GM06990 (cell line): ENCODE results near the gene EIF4EBP2.

Source experiments
- DNase-seq: peaks from one replicate; pipeline ENCODE4 v3.0.0-alpha.2; 2011; ENCODE audit not compliant: insufficient read length; ENCODE audit errors: extremely low read depth
- H3K27me3 ChIP-seq: replicated peaks from 2 replicates; pipeline ENCODE4 v1.6.0; 2011; ENCODE audit warnings: low read length; ENCODE audit not compliant: control insufficient read depth, insufficient read depth
- H3K36me3 ChIP-seq: 2 replicates; pipeline ENCODE4 v1.5.1; 2011; ENCODE audit warnings: low read length; ENCODE audit not compliant: control insufficient read depth, insufficient read depth
- H3K4me3 ChIP-seq: replicated peaks from 2 replicates; pipeline ENCODE4 v1.5.1; 2011; ENCODE audit warnings: low read depth, mild to moderate bottlenecking, control low read depth, low read length
- TF ChIP-seq, protein P1 (sequence below): IDR thresholded peaks from 2 replicates; pipeline ENCODE4 v1.5.1; 2011; ENCODE audit warnings: low read length, control low read depth, mild to moderate bottlenecking, inconsistent platforms; ENCODE audit not compliant: insufficient read depth, poor library complexity, severe bottlenecking

The EIF4EBP2 gene

DNA sequence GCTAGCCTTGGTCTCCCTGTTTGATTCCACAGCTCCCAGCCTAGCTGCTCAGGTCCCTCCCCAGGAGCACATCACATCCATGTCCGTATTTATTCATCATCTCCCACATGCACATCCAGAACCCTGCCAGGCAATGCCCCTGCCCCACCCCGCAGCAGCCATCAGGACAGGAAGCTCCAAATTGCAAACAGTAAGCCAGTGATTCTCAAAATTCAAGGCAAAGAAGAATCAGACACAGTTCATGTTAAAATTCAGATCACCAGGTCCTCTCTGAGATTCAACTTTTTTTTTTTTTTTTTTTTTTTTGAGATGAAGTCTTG is 39.2 kb upstream of the EIF4EBP2 start:
- H3K27me3 ChIP-seq: no peaks in the 10 kb centered on the region
- no peak for DNase-seq
- H3K36me3 ChIP-seq: no peaks in the 10 kb centered on the region
- TF ChIP-seq, protein P1, sequence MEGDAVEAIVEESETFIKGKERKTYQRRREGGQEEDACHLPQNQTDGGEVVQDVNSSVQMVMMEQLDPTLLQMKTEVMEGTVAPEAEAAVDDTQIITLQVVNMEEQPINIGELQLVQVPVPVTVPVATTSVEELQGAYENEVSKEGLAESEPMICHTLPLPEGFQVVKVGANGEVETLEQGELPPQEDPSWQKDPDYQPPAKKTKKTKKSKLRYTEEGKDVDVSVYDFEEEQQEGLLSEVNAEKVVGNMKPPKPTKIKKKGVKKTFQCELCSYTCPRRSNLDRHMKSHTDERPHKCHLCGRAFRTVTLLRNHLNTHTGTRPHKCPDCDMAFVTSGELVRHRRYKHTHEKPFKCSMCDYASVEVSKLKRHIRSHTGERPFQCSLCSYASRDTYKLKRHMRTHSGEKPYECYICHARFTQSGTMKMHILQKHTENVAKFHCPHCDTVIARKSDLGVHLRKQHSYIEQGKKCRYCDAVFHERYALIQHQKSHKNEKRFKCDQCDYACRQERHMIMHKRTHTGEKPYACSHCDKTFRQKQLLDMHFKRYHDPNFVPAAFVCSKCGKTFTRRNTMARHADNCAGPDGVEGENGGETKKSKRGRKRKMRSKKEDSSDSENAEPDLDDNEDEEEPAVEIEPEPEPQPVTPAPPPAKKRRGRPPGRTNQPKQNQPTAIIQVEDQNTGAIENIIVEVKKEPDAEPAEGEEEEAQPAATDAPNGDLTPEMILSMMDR: no peak
- no peak overlapping the region for H3K4me3 ChIP-seq

GRCh38 chr10:70367195-70367796 is 36.6 kb upstream of the EIF4EBP2 start:
- TF ChIP-seq, protein P1: no peak
- no peak for DNase-seq
- Histone ChIP-seq H3K27me3 (no peaks in the 10 kb centered on the region), H3K4me3 (no peak overlapping the region), H3K36me3 (peaks cover 5% of the 10 kb centered on the region; the same call in 1 of the 2 replicates)

DNA sequence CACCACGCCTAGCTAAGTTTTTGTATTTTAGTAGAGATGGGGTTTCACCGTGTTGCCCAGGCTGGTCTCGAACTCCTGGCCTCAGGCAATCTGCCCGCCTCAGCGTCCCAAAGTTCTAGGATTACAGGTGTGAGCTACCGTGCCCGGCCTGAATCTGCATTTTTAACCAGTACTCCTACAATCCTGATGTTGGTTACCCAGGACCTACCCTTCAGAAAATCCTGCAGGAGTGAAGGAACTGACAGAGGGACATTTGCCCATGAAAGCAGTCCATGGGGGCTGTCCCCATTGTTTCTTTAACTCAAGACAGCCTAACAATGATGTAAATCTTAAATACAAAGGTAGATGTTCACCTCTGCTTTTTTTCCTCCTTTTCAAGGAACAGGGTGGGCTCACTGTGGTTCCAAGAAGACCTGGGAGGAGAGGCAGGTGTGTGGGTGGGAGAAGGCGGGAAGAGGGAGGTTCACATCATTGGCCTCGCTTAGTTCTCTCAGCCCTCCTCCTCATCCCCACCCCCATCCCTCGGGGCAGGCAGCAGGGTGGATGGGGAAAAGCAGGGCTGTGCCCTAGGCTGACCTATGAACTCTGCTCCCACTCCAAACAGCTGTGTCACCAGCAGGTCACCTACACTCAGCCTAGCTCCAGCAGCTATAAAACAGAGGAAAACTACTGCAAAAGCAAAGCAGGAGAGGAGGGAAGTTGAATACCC is 35.0 kb upstream of the EIF4EBP2 start:
- Histone ChIP-seq H3K27me3 (no peaks in the 10 kb centered on the region), H3K36me3 (peaks cover 5% of the 10 kb centered on the region), H3K4me3 (no peak overlapping the region)
- DNase-seq: no peak
- TF ChIP-seq, protein P1: no peak

DNA sequence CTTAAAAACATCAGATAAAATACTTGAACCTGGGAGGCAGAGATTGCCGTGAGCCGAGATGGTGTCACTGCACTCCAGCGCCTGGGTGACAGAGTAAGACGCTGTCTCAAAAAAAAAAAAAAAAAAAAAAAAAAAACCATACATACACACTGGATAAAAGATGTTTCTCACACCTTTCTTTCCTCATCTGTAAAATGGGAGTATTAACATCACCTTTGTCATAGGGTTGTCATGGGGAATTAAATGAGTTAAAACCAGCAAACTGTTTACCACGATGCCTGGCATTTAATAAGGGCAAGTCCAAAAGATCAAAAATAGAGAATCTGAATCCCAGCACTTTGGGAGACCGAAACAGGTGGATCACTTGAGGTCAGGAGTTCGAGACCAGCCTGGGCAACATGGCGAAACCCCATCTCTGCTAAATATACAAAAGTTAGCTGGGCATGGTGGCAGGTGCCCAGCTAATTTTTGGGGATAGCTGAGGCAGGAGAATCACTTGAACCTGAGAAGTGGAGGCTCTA is 34.4 kb upstream of the EIF4EBP2 start:
- H3K27me3 ChIP-seq: no peaks in the 10 kb centered on the region
- no peak overlapping the region for H3K4me3 ChIP-seq
- TF ChIP-seq, protein P1: no peak
- DNase-seq: no peak
- H3K36me3 ChIP-seq: peaks cover 6% of the 10 kb centered on the region

DNA sequence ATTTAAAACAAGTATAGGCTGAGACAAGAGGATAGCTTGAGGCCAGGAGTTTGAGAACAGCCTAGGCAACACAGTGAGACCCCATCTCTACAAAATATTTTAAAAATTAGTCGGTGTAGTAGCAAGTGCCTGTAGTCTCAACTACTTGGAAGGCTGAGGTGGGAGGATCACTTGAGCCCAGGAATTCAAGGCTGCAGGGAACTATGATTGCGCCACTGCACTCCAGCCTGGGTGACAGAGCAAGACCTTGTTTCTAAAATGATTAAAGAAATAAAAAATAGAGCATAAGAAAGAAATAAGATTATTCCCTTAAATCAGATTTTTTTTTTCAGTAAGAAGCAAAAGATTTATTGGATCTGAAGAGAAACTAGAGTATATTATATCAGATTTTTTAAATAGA is 33.2 kb upstream of the EIF4EBP2 start:
- DNase-seq: no peak
- peaks cover 6% of the 10 kb centered on the region for H3K36me3 ChIP-seq
- TF ChIP-seq, protein P1: no peak
- H3K27me3 ChIP-seq: no peaks in the 10 kb centered on the region
- no peak overlapping the region for H3K4me3 ChIP-seq

GRCh38 chr10:70371846-70372245 is 32.1 kb upstream of the EIF4EBP2 start:
- Histone ChIP-seq H3K4me3 (no peak overlapping the region), H3K36me3 (peaks cover 6% of the 10 kb centered on the region), H3K27me3 (no peaks in the 10 kb centered on the region)
- TF ChIP-seq, protein P1: no peak
- no peak for DNase-seq
